Activated T-cell treated with anti-CD3 and anti-CD28 coated beads for 24 hours (primary cell): ENCODE results near the gene OTUD5.
"Not testable (repeated sequence)": the region's sequence is repeated elsewhere in the genome, so short reads cannot be mapped to it uniquely, and the experiment has no call there.

ENCODE experiments used
- DNase-seq: peaks from one replicate; pipeline ENCODE4 v3.0.0-alpha.2; 2020; ENCODE audit warnings: low read depth

Gene OTUD5, protein sequence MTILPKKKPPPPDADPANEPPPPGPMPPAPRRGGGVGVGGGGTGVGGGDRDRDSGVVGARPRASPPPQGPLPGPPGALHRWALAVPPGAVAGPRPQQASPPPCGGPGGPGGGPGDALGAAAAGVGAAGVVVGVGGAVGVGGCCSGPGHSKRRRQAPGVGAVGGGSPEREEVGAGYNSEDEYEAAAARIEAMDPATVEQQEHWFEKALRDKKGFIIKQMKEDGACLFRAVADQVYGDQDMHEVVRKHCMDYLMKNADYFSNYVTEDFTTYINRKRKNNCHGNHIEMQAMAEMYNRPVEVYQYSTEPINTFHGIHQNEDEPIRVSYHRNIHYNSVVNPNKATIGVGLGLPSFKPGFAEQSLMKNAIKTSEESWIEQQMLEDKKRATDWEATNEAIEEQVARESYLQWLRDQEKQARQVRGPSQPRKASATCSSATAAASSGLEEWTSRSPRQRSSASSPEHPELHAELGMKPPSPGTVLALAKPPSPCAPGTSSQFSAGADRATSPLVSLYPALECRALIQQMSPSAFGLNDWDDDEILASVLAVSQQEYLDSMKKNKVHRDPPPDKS

DNA sequence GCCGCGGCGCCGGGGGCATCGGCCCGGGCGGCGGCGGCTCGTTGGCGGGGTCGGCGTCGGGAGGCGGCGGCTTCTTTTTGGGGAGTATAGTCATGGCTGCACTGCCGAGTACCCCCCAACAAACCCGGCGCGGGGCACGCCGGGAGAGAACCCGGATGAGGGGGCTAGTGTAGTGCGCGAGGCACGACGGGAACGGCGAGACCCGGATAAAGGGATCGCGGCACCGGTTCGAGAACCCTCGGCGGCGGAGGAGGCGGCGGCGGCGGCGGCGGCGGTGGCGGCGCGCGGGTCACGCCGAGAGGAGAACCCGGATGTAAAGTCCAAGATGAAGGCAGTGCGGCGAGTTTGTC, at the start of gene OTUD5:
OTUD5 (minus strand) TSS at position 131 of the 350 bp plus-strand sequence; CDS start at position 94, 37 bp downstream.
- peak; percentile 62 for DNase-seq

DNA sequence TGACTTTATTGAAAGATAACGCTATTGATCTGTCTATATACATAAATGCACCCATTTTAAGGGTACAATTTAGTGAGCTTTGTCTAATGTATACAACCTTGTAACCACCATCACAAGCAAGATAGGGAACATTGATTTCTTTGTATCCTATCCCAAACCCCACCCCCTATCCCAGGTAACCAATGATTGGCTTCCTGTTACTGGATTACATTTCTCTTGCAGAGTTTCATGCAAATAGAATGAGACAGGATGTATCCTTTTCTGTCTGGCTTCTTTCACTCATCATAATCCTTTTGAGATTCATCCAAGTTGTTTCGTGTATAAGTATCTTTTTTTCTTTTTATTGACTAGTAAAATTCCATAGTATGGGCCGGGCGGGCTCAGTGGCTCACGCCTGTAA, 46.3 kb upstream of the OTUD5 start:
- no peak for DNase-seq

DNA sequence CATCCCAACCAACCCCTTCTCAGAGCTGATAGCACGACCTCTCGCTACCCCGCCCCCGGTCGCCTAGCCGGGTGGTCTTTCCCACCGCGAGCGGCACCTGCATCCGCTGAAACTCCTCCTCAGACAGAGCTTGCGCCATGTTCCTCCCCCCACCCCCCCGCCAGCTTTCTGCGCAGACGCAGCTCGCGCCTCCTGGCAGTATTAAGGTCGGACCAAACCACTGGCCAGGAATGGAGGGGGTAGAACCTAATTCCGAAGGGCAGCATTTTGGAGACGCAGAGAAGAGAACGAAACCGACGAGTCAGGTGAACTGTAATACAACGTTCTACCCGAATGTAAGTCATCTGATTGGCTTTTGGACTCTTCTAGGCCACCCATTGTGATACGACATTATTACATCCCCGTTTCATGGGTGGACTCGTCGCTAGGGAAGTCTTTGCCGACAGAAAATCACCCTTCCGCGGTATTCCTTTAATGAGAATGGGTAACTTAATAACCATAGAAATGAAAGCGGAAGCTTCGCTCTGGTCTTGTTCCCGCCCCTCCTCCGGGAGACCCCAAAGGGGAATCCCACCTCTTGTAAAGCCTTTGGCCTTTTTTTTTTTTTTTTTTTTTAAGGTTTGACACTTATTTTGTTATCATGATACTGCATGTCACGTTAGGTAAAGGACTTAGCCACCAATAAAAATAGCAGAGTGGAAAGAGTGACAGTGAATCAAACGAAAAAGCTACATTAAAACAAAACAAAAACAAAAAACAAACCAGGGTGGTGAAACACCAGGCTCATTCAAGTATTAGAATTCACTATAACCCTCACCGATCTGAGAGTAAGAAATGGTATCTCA, 44.9 kb upstream of the OTUD5 start, which contains the start of gene GRIPAP1:
GRIPAP1 (minus strand) TSS at position 174 of the 845 bp plus-strand sequence; CDS start at position 139, 35 bp downstream.
- peak; percentile 58 for DNase-seq

DNA sequence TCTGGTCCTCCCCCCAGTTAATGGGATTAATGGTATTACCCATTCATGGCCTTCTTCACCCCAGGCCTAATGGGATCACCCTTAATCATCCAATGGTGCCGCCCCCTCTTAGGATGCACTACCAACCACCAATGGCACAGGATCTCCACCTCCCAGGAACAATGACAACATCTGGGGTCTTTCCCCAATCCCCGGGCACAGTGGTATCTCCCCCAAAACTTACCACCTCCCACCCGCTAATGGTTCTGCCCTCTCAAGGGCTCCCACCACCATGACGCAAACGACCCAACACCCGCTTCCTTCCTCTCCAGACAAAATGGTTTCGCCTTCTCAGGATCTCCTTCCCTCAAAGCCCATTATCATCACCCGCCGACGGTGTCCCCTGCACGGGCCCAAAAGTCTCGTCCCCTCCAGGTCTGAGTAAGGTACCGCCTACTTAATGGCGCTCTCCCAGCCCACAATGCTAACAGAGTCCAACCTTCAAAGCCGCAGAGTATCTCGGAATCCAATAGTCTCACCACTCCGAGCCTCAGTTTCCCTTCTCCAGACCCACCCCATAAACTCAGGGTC, 44.2 kb upstream of the OTUD5 start:
- DNase-seq = peak; percentile 20

GRCh38 chrX:49000636-49001035, 43.2 kb upstream of the OTUD5 start:
- DNase-seq = no peak

GRCh38 chrX:48999030-48999429, 41.6 kb upstream of the OTUD5 start:
- no peak for DNase-seq

- DNase-seq = no peak
These were observed 41.0 kb upstream of the OTUD5 start for GRCh38 chrX:48998391-48998790.

DNA sequence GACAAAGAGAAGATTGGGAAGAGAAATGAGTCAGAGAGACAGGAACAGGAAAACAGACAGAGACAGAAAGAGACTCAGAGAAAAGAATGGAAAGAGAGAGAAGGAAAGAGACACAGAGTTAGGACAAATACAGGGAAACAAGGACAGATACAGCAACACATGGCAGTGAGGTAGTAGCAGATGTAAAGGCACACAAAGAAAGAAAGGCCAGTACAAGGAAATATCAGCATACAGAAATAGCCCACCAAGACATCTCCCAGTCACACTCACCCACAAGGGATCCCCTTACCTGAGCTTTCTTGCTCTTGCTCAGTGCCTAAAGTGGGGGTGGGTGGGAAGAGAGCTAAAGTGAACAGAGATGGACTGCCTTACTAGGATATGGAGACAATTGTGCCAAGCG, 40.5 kb upstream of the OTUD5 start:
- DNase-seq = no peak

DNA sequence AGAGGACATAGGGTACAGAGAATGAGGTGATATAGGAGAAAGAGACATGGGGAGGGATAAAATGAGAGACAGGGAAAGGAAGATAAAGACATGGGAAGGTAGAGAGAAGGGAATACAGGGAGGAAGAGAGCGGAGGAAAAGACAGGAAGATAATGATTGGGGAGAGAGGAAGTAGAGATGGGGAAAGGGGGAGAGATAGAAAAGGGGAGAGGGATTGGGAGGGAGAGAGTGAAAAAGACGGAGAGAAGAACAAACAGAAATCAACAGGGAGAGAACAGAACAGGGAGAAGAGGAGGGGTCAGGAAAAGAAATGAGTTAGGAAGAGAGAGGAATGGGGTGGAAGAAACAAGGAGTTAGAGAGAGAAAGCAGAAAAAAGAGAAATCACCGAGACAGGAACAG, 40.0 kb upstream of the OTUD5 start:
- DNase-seq = no peak

GRCh38 chrX:48996969-48997368, 39.6 kb upstream of the OTUD5 start:
- no peak for DNase-seq

GRCh38 chrX:48992341-48992740, 34.9 kb upstream of the OTUD5 start:
- no peak for DNase-seq

DNA sequence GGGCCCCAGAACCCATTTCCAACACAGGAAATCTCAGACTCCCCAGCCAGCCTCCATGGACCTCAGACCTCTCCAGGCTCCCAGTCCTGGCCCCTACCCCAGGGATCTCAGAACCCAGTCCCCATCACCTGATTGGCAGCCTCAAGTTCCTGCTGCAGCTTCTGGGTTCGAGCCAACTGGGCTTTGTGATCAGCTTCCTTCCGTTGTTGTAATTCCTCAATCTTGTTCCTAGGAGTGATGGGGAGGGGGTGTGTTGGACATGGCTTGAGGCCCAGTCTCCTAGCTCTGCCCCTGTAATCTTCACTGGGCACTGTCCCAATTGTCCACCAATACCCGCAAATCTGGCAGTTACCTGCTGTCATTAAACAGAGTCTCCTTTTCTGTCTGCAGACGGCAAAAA, 32.1 kb upstream of the OTUD5 start:
- DNase-seq = no peak

DNA sequence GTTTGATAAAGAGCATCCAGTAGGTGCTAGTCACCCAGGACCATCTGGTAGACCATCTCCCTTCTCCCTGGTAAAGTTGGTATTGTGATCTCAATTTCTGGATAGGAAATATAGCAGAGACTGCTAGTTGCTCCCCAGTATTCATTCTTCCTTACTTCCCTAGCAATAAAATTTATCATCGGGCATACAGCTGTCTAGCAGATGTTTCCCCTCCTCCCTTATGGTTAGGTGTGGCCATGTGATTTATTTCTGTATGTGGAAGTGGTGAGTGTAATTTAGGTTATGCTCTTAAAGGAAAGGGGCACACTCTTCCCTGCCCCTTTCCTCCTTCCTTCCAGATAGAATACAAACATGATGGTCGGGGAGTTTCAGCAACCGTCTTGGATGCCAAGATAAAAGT, 26.5 kb upstream of the OTUD5 start:
- no peak for DNase-seq

DNA sequence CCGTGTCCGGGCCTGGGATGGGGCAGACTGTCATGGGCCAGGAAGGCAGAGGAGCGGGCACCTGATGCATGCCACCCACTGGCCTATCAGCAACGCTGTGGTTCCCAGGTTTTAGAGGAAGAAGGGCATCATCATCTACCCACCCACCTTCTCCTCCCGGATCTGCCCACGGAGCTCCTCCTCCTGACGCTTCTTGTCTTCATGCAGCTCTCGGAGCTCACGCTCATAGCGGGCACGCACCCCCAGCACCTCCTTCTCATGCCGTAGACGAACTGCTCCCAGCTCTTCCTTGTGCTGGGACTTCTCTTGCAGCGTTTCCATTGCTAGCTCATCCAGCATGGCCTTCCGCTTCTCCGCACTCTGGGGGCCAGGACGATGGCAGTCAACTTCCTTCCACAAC, 25.7 kb upstream of the OTUD5 start:
- no peak for DNase-seq

- no peak for DNase-seq
These were observed 23.8 kb upstream of the OTUD5 start for GRCh38 chrX:48981178-48981577.

DNA sequence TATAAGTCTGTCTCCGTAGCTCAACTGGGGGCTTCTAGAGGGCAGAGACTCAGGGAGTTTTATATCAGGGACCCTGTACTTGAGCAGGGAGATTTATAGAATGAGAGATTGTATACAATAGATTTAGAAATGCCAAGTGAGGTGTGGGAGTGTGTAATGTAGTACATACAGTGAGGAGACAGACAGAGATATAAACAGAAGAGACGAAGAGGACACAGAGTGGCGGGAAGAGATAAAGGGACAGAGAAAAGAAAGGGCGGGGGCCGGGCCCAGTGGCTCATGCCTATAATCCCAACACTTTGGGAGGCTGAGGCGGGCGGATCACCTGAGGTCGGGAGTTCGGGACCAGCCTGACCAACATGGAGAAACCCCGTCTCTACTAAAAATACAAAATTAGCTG, 22.9 kb upstream of the OTUD5 start:
- DNase-seq = not testable (repeated sequence)

- no peak for DNase-seq
These were observed 20.8 kb upstream of the OTUD5 start for GRCh38 chrX:48978226-48978625.

GRCh38 chrX:48976086-48976485, 18.7 kb upstream of the OTUD5 start:
- no peak for DNase-seq

GRCh38 chrX:48975541-48975940, 18.1 kb upstream of the OTUD5 start:
- no peak for DNase-seq

GRCh38 chrX:48975041-48975440, 17.6 kb upstream of the OTUD5 start:
- DNase-seq = no peak

- no peak for DNase-seq
These were observed 17.2 kb upstream of the OTUD5 start for GRCh38 chrX:48974574-48974973.

DNA sequence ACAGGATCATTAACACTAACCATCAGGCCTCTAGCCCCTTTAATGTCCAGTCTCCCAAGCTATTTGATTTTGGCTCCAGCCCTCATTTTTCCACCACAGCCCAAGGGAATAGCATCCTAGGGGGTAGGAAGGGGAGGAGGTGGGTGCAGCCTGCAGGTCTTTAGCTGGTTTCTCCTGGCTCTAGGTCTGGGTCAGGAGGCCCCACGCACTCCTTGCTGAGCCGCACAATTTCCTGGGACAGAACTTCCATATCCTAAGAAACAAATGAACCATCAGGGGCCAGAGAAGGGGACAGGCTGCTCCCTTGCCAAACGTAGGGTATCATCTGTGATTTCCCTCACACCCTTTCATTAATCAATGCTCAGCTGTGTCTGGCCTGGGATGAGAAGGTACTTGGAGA, 16.6 kb upstream of the OTUD5 start:
- DNase-seq = no peak
